ENCODE measurements around the gene RSPH9.

The RSPH9 gene, protein sequence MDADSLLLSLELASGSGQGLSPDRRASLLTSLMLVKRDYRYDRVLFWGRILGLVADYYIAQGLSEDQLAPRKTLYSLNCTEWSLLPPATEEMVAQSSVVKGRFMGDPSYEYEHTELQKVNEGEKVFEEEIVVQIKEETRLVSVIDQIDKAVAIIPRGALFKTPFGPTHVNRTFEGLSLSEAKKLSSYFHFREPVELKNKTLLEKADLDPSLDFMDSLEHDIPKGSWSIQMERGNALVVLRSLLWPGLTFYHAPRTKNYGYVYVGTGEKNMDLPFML

DNA sequence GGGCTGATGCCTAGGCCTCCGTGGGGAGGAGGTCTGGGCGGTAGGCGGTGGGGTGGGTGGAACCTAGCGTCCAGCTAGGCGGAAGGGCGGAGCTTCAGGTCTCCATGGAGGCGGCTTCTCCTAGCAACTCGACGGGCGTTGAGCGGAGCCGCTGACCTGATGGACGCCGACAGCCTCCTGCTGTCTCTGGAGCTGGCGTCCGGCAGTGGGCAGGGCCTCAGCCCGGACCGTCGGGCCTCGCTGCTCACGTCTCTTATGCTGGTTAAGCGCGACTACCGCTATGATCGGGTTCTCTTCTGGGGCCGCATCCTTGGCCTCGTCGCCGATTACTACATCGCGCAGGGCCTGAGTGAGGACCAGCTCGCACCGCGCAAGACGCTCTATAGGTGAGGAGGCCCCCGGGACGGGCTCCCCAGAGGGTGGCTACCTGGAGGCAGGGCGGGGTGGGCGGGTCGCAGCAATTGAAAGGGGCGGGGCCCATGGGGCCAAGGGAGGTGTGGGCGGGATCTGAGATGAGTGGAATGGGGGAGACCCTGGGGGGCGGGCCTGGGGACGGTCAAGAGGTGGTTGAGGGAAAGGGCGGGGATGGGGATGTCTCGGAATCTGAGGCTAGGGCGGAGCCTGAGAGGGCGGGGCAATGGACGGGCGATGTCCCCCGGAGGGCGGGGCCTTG is at the start of gene RSPH9:
Gene RSPH9 (plus strand): TSS at position 97 of the 673 bp plus-strand sequence. CDS start 63 bp downstream, at position 160.
- peak; percentile 68 for DNase-seq (ENCODE audit: low read depth)

DNA sequence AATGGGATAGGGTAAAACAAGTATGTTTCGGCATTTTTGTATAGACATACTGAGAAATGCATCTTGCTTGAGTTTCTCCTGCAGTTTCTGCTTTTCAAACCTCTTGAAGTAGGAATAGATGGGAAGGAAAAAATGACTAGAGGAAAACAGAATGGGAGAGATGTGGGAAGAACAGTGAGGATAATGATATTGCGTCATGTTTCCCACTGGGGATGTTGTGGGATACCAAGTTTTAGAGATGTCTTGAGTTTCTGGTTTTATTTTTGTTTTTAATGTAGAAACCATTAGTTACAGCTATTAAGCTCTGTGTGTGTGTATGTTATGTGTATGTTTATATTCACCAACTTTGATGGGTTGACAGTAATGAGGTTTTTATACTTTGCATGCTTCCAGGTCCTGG is 44.2 kb upstream of the RSPH9 start:
- DNase-seq (ENCODE audit: low read depth), result no peak

DNA sequence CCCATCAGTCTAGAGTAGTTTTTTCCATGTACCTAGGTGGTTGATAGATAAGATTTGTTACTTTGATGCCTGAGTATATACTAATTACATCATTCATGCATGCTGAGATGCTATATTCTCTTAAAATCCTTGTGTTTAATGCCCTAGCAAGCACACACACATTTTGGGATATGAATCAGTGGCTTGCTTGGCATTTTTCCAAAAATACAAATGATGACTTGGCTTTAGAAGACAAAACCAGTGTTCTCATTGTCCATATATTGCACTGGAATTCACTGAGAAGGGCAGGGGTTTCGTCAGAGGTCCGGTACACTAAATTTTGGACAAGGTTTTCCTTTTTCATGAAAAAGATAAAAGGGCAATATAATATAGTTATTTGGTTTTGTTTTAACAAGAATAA is 40.7 kb upstream of the RSPH9 start:
- no peak for DNase-seq (ENCODE audit: low read depth)

DNA sequence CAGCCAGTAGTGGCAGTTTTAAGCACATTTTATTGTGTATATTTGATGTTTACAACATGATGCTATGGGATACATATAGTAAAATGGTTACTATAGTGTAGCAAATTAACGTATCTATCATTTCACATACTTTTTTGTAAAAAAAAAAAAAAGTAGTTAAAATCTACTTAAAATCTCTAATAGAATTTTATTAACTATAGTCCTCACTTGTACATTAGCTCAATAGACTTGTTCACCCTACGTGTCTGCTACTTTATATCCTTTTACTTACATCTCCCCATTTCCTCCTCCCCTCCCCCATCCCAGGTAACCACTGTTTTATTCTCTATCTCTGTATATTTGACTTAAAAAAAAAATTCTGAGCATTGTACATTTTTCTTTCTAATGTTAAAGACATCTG is 38.8 kb upstream of the RSPH9 start:
- no peak for DNase-seq (ENCODE audit: low read depth)

DNA sequence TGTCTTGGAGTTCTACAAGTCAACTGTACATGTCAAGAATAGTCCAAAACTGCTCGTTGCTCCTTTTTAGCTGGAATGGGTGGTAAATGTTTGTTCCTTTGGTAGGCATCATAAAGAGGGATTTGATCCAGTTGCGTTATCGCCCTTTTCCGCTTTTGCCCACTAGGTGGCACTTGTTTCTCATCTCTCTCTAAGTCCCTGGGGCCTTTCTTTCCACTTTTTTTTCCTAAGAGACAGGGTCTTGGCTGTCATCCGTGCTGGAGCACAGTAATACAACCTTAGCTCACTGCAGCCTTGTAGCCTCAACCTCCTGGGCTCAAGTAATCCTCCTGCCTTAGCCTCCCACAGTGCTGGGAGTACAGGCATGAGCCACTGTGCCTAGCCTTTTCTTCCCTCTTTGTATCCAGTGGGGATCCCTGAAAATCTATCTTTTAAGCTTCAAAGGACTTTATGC is 36.5 kb upstream of the RSPH9 start:
- DNase-seq (ENCODE audit: low read depth), result peak; percentile 8

DNA sequence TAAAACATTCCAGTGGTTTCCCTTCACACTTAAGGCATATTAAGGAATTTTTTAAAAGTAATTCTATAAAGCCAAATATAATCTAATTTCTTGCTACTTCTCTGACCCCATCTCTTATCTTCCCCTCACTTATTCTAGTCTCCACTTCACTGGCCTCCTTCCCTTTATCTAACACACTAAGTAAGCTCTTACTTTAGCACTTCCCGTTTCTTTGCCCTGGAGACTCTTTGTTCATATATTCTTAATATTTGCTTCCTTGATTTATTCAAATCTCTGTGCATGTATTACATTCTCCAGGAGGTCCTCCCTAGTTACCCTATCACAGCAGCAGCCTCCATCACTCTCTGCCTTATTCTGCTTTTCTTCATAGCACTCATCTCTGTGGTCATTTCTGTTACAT is 36.0 kb upstream of the RSPH9 start:
- no peak for DNase-seq (ENCODE audit: low read depth)

DNA sequence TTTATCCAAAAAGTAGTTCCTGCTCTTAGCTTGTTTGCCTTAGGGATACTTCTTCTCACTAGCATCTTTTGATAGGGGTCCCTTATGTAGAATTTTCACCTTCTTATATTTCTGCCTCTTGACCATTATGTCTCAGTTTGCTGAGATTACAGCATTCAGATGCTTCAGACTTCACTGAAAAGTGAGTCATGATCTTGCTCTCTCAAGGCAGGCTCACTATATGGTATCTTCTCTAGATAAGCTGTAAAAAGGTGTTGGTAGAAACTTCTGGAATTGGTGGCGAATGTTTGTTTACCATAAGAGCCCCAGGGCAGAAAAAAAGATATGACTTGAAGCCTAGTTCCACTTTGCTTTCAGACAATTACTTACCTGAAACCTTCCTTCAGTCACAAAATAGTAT is 35.4 kb upstream of the RSPH9 start:
- DNase-seq (ENCODE audit: low read depth), result no peak

DNA sequence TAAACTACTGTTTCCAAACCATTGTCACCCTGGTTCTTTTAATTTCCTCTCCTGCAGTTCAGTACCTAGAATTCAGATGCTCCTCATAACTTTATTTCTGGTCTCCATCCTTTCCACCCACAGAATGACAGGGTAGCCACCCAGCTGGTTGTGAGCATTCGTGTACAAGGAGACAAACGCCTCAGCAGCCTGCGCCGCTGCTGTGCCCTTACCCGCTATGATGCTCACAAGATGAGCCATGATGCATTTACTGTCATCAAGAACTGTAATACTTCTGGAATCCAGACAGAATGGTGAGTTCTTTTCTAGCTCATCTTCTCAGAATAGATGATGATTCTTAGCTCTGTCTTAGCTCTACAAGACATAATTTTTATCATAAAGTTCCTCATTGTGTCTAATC is 34.4 kb upstream of the RSPH9 start:
- no peak for DNase-seq (ENCODE audit: low read depth)

DNA sequence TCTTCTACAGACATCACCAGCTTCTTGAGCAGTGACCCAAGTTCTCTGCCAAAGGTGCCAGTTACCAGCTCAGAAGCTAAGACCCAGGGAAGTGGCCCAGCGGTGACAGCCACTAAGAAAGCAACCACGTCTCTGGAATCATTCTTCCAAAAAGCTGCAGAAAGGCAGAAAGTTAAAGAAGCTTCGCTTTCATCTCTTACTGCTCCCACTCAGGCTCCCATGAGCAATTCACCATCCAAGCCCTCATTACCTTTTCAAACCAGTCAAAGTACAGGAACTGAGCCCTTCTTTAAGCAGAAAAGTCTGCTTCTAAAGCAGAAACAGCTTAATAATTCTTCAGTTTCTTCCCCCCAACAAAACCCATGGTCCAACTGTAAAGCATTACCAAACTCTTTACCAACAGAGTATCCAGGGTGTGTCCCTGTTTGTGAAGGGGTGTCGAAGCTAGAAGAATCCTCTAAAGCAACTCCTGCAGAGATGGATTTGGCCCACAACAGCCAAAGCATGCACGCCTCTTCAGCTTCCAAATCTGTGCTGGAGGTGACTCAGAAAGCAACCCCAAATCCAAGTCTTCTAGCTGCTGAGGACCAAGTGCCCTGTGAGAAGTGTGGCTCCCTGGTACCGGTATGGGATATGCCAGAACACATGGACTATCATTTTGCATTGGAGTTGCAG is 31.0 kb upstream of the RSPH9 start:
- no peak for DNase-seq (ENCODE audit: low read depth)

DNA sequence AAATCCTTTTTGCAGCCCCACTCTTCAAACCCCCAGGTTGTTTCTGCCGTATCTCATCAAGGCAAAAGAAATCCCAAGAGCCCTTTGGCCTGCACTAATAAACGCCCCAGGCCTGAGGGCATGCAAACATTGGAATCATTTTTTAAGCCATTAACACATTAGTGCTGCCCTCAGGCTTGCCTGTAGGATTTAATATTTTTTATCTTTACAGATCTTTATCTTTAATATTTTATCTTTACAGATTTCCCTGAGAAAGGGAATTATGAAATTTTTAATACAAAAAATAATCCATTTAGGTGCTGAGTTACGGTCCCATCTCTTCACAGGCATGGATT is 30.5 kb upstream of the RSPH9 start:
- no peak for DNase-seq (ENCODE audit: low read depth)

DNA sequence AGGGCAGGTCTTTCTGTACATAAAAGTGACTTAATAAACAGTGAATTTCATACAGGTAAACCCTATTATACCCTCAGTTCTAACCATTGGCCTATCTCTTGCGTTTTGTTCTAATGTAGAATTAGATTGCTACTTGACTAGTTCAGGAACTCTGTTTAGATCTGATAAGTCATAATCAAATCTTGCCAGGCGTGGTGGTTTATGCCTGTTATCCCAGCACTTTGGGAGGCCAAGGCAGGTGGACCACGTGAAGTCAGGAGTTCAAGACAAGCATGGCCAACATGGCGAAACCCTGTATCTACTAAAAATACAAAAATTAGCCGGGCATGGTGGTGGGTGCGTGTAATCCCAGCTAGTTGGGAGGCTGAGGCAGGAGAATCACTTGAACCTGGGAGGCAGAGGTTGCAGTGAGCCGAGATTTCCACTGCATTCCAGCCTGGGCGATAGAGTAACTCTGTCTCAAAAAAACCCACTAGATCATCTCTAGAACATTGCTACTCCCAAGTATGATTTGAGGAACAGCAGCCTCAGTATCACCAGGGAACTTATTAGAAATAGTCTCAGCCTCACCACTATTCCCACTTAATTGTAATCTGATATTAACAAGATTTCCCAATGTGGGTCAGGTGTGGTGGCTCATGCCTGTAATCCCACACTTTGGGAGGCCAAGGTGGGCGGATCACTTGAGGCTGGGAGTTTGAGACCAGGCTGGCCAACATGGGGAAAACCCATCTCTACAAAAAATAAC is 27.9 kb upstream of the RSPH9 start:
- no peak for DNase-seq (ENCODE audit: low read depth)

DNA sequence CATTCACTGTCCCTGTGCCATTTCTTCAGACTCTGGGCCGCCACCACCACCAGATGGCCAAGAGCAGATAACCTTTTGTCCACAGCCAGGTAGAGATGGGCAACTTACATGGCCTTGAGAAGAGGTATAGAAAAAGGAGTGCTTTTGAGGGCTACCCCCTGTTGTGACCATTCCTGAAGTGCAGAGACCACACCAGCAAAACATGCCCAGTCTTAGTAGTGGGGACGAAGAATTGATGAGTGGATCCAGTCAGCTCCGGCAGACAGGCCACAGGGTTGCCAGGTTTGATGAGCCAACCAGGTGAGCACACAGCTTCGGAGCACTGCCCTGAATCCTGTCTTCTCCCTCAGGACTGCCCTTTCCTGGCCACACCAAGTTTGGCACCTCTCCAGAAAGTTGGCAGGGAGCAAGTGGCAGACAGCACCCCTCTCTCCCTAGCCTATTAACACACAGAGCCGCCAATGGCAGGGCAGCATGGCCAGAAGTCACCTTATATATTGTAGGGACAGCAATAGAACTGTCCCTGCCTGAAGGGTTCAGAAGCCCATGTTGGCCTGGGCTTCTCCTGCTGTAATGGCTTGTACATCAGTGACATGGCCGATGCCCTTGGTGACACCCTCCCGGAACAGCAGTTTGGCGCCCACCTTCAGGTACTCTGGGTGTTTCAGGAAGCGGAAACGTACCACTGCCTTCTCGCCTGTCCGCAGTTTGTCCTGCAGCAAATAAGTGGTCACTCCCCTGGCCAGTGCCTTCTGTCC is 23.6 kb upstream of the RSPH9 start:
- DNase-seq (ENCODE audit: low read depth), result no peak

DNA sequence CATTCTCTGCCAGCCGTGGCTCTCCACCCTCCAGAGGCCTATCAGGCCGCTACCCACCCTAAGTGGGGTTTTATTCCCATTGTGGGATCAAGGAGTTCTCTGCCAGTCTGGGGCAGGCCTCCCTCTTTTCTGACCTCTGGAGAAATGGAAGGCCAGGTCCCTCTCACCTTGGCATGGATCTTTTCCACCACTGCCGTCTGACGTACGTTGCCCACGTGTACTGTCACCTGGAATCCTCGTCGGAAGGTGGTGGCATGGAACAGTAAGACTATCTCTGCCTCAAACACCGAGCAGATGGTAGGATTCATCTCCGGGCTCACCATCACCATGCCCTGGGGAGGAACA is 23.0 kb upstream of the RSPH9 start:
- DNase-seq (ENCODE audit: low read depth), result no peak

DNA sequence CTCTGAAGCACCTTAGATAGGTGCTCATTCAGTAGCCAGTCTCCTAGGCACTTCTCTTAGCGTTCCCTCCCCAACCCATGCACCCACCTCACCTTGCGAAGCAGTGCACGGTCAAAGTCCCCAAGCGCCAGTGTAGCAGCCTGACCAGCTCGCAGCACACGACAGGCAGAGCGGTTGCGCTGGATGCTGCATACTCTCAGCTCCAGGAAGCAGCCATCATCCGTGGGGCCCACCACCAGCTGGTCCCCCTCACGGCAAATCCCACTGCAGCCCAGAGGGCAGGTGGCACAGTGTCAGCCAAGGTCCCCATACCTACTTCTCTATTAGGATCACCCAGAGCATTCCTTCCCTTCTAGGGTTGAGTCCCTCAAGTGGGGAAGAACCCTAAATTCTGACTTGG is 22.3 kb upstream of the RSPH9 start:
- no peak for DNase-seq (ENCODE audit: low read depth)

DNA sequence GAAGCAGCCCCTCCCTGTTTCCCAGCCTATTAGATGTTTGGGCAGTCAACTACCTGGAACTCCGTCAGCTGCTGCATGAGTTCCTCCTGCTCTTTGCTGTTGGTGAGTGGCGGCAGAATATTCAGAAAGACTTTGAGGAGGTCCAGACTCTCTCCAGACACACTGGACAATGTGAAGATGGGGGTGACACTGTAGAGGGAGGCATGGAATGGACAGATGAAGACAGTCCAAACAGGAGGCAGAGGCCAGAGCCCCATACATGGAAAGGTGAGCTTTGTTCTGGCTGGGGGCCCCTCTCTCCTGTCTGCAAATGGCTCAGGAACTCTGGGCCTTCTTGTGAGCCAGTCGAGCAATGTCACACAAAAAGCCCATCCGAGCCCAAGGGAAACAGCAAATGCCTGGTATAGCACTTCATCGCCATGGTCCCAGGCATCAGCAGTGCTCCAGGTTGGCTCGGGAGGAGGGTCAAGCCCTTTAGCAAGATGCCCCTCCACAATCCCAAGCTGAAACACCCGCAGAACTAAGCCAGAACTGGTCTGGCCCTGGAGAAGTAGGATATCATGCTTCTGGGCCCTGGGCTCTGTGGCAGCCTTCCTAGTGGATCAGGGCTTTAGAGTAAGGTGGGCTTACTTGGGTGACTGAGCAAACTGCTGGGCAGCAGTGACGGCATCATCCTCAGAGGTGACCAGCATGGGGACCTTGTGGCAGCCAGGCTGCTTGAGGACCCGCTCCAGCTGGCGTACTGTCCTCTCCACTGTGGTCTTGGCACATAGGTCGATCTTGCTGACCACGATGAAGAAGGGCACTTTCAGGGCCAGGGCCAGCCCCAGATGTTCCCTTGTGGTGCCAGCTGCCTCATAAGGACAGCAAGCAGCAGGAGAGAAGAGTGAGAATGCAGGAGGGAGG is 20.7 kb upstream of the RSPH9 start:
- DNase-seq (ENCODE audit: low read depth), result no peak

DNA sequence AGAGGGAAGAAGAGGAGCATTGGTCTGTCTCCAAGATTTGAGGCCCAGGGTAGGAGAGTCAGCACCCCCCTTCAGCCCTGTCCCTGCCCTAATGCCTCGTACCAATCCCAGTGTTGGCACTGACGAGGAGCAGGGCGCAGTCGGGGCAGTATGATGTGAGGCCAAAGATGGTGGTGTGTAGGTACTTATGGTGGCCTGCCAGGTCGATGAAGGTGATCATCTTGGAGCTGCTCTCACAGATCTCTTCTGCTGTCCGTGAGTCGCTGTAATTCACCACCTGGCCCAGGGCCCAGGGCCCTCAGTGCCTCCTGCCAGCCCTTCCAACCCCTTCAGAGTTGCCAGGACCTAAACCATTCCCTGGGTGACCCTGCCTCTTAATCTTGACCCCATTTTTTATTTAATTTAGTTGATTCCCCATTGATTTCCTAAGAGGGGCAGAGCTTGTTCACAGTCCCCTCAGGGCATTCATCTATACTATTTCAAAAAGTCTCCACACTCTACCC is 20.0 kb upstream of the RSPH9 start:
- no peak for DNase-seq (ENCODE audit: low read depth)

DNA sequence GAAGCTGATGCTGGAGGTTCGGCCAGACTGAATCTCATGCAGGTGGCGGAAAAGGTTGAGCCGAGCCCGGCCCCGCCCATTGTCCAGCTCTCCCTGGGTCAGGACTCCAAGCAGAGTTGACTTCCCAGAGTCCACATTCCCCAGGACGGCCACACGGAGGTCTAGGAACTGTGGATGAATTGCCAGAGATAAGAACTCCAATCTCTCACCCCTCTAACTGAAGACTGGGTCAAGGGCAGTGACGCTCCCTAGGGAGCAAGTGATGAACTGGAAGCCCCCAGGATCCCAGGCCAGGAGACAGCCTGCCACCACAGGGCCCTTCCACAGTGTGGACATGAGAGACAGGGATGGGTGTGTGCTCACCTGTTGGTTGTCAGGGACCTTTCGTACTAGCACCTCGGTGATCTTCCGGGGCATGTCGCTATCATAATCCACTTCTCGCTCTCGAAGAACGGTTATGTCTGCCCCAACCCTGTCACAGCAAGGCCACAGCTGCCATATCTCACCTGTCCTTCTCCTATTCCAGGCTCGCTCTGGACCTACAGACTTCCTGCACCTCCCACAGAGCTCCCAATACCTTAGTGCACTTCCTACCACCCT is 19.3 kb upstream of the RSPH9 start:
- no peak for DNase-seq (ENCODE audit: low read depth)

DNA sequence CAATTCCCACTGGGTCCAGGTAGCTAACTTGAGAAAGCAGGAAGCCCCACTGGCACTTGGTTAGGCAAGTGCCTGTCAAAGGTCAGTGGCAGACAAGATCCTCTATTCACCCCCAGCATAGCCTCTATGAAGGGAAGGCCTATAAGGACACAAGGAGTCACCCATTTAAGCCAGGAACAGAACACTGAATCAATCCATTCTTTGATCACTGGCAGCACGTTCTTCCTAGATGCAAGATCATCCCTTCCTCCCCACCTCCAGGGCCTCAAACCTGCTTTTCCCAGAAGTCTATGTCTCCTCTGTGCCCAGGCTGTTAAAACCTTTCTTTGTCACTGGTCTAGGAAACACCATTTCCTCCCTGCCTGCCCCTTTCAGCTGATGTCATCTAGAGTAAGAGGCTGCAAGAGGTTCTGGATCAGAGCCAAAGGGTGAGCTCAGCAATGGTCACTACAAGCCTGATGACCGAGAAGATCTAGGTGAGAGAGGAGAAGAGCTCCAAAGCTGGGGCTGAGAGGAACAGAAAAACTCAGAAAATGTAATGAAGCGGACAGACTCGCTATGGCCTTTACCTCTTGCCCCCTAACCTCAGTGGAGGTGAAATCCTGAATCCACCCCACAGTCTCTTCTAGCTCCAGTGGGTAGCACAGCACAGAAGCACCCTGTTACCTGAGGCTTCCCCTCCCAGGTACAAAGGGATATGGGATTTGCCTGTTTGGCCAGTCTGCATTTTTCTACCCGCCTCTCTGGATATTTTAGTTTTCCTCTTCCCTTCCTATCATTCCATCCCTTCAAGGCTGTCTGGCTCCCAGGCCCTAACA is 17.6 kb upstream of the RSPH9 start:
- no peak for DNase-seq (ENCODE audit: low read depth)

DNA sequence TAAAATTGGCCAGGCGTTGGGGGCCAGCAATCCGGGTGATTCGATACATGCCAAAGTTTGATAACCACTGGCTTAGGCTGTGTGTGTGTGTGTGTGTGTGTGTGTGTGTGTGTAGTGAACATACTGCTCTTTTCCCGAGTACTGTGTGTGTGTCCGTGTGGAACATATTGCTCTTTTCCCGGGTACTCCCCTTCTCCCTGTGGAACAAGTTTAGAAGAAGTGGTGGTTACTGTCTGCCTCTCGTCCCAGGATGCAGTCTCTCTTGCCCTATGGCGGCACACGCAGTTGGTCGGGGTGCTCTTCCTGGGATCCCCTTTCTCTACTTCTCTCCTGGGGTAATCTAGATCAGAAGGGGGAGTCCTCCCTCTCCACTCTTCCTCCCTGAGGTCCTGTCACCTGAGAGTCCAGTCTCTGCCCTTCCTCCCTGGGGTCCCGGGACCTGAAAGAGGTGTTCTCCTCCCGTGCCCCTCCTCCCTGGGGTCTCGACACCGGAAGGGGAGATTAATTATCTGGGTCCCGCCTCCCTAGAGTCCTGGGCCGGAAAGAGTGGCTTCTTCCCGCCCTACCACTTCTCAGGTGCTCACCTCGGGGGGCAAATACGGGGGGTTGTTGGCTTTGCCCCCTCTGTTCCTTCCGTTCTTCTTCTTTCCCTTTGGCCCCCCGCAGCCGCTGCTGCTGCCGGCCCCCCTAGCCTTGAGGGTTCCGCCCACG is 16.3 kb upstream of the RSPH9 start:
- peak; percentile 41 for DNase-seq (ENCODE audit: low read depth)
